Keratinocyte (primary cell): ENCODE results near the gene RAD18. TPM values are rescaled to one million over a fixed set of nuclear protein-coding genes. Genes with fewer than 3 reads are reported as not detected.

Experiments used
- DNase-seq: peaks from one replicate; pipeline ENCODE4 v3.0.0-alpha.2; 2011; ENCODE audit warnings: low read depth, missing footprints, low spot score
- FAIRE-seq: peaks from 2 replicates; lab custom pipeline; 2011; peaks lifted over from hg19 to GRCh38; lab: Jason Lieb, UNC
- H2AFZ ChIP-seq: 2 replicates; pipeline ENCODE4 v1.6.0; 2012; ENCODE audit warnings: low read length, control low read depth, inconsistent platforms; ENCODE audit not compliant: control insufficient read depth
- H3K27ac ChIP-seq: 2 replicates; pipeline ENCODE4 v1.5.1; 2011; ENCODE audit warnings: low read length; ENCODE audit not compliant: control insufficient read depth, insufficient read depth
- H3K27me3 ChIP-seq: 3 replicates; pipeline ENCODE4 v1.6.0; 2011; ENCODE audit warnings: low read length; ENCODE audit not compliant: control insufficient read depth, insufficient read depth; ENCODE audit errors: extremely low read depth
- H3K36me3 ChIP-seq, 2 experiments: 2 replicates in 1 of 2; 3 replicates in 1 of 2; pipeline ENCODE4 v1.5.1; 2011; ENCODE audit warnings: low read length in 2 of 2, mild to moderate bottlenecking in 1 of 2; ENCODE audit not compliant: control insufficient read depth in 2 of 2, insufficient read depth in 2 of 2; ENCODE audit errors: extremely low read depth in 1 of 2
- H3K4me1 ChIP-seq: 3 replicates; pipeline ENCODE4 v1.5.1; 2011; ENCODE audit warnings: low read length; ENCODE audit not compliant: control insufficient read depth, insufficient read depth; ENCODE audit errors: extremely low read depth
- H3K4me2 ChIP-seq: 3 replicates; pipeline ENCODE4 v1.6.0; 2011; ENCODE audit warnings: low read depth, low read length; ENCODE audit not compliant: control insufficient read depth, insufficient read depth; ENCODE audit errors: extremely low read depth
- H3K4me3 ChIP-seq, 3 experiments: fragments of 200-600 bp in 1 of 3; sonication (generic) in 1 of 3; 2 replicates in 2 of 3; 3 replicates in 1 of 3; pipeline ENCODE4 v1.5.1; 2011 to 2016; ENCODE audit warnings: low read length in 3 of 3, mild to moderate bottlenecking in 3 of 3, control low read depth in 2 of 3, inconsistent platforms in 1 of 3, low read depth in 1 of 3, mixed read lengths in 1 of 3, mixed run types in 1 of 3, moderate library complexity in 1 of 3; ENCODE audit not compliant: control insufficient read depth in 2 of 3, insufficient read depth in 2 of 3; ENCODE audit errors: extremely low read depth in 1 of 3
- H3K79me2 ChIP-seq: 2 replicates; pipeline ENCODE4 v1.6.0; 2012; ENCODE audit warnings: low read length; ENCODE audit not compliant: control insufficient read depth, insufficient read depth
- H3K9ac ChIP-seq: 3 replicates; pipeline ENCODE4 v1.6.0; 2011; ENCODE audit warnings: low read length; ENCODE audit not compliant: control insufficient read depth, insufficient read depth; ENCODE audit errors: extremely low read depth
- H3K9me1 ChIP-seq: 3 replicates; pipeline ENCODE4 v1.6.0; 2011; ENCODE audit warnings: low read length; ENCODE audit not compliant: control insufficient read depth, insufficient read depth; ENCODE audit errors: extremely low read depth
- H3K9me3 ChIP-seq: 2 replicates; pipeline ENCODE4 v1.5.1; 2012; ENCODE audit warnings: low read depth, low read length; ENCODE audit not compliant: control insufficient read depth
- H4K20me1 ChIP-seq: 3 replicates; pipeline ENCODE4 v1.6.0; 2011; ENCODE audit warnings: low read length; ENCODE audit not compliant: control insufficient read depth, insufficient read depth; ENCODE audit errors: extremely low read depth
- EZH2 ChIP-seq: IDR thresholded peaks from one replicate; pipeline ENCODE4 v1.6.1; 2012; ENCODE audit warnings: inconsistent platforms, mild to moderate bottlenecking, low read length, moderate library complexity
- dilution Hi-C: fragments of 300-500 bp; cut with MboI; formaldehyde crosslinking; loops from one replicate; pipeline ENCODE4 v1.7.0; 2020; ENCODE audit warnings: low sequenced_read_pairs; ENCODE audit not compliant: extremely low pct_ligation_motif_present
- polyA plus RNA-seq, 5 experiments: library from polyadenylated mRNA; depleted of rRNA in 3 of 5; stranded (reverse) in 3 of 5; stranded (forward) in 1 of 5; unstranded in 1 of 5; fragments of >200 nt; gene quantifications; 1 replicate in 1 of 5; 2 replicates in 3 of 5; 3 replicates in 1 of 5; pipeline versions ENCODE4 v1.2.1 to v1.2.3, GENCODE V29; 2011 to 2012; ENCODE audit warnings: missing spikeins in 2 of 5, low read depth in 1 of 5, low replicate concordance in 1 of 5
- TF ChIP-seq, protein P1 (sequence below), 3 experiments: IDR thresholded peaks in 1 of 3; conservative IDR thresholded peaks in 1 of 3; optimal IDR thresholded peaks in 1 of 3; 2 replicates in 2 of 3; 3 replicates in 1 of 3; pipeline versions ENCODE3 to v1.5.1; 2011; ENCODE audit warnings: low read length in 3 of 3, mild to moderate bottlenecking in 3 of 3, moderate library complexity in 2 of 3, control low read depth in 1 of 3, inconsistent platforms in 1 of 3; ENCODE audit not compliant: insufficient read depth in 2 of 3; ENCODE audit errors: extremely low read depth in 1 of 3

RAD18 gene
- polyA plus RNA-seq, 1 donor (not counting 4 experiments of a cell fraction or from before 2014, with no cell fraction given): 16.0 TPM

DNA sequence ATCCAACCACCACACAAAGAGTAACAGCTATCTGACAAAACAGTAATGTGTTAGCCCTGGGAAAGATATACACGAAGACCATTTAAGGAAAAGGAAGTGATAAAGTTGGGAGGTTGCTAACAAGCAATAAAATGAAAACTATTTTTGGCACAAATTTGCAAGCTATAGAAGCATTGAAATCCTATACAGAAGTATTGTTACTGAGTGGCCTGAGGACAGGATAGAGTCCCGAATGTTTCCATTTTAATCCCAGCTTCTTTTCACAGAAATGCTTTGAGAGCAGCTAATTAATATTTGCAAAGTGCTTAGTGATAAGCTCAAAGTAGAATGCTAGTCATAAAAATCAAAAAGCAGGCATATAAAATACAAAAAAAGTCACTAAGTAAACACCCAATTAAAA is 51.5 kb downstream of the RAD18 start:
- no peaks in the 10 kb centered on the region for H3K36me3 ChIP-seq
- H3K4me2 ChIP-seq: no peak overlapping the region
- no peak overlapping the region for H3K9ac ChIP-seq
- H2AFZ ChIP-seq: no peak overlapping the region
- H3K27ac ChIP-seq: no peak overlapping the region
- H3K27me3 ChIP-seq: no peaks in the 10 kb centered on the region
- TF ChIP-seq, protein P1, sequence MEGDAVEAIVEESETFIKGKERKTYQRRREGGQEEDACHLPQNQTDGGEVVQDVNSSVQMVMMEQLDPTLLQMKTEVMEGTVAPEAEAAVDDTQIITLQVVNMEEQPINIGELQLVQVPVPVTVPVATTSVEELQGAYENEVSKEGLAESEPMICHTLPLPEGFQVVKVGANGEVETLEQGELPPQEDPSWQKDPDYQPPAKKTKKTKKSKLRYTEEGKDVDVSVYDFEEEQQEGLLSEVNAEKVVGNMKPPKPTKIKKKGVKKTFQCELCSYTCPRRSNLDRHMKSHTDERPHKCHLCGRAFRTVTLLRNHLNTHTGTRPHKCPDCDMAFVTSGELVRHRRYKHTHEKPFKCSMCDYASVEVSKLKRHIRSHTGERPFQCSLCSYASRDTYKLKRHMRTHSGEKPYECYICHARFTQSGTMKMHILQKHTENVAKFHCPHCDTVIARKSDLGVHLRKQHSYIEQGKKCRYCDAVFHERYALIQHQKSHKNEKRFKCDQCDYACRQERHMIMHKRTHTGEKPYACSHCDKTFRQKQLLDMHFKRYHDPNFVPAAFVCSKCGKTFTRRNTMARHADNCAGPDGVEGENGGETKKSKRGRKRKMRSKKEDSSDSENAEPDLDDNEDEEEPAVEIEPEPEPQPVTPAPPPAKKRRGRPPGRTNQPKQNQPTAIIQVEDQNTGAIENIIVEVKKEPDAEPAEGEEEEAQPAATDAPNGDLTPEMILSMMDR (optimal IDR thresholded peaks at IDR 0.05 in 1 of 3, IDR thresholded peaks at IDR 0.05 in 1 of 3, conservative IDR thresholded peaks at IDR 0.05 in 1 of 3; ENCODE audit: extremely low read depth in 1 of 3, insufficient read depth in 2 of 3, low read length in 3 of 3): no peak
- TF ChIP-seq EZH2: no peak
- H3K9me3 ChIP-seq: no peaks in the 10 kb centered on the region
- H4K20me1 ChIP-seq: no peaks in the 10 kb centered on the region
- no peak for FAIRE-seq
- no peaks in the 10 kb centered on the region for H3K4me1 ChIP-seq
- H3K4me3 ChIP-seq: no peak overlapping the region
- DNase-seq: no peak
- no peaks in the 10 kb centered on the region for H3K79me2 ChIP-seq
- no peaks in the 10 kb centered on the region for H3K9me1 ChIP-seq
- dilution Hi-C loops: no loop called here

DNA sequence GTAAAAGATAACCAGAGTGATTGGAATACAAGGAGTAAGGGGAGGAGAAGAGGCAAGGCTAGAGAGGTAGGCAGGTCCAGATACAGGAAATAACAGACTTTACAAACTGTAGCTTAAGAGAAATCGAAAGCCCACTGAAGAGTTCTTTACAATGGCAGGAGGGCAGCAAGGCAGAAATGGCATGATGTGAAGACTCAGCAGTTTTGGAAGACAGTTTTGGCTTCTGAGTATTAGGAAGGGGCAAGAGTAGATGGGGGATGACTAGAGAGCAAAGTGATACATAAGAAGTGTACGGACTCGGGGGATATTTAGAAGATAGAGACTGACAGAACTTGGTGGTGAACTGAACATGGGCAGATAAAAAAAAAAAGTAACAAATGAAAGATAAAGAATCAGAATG is 54.1 kb downstream of the RAD18 start:
- FAIRE-seq (no peak), DNase-seq (no peak)
- dilution Hi-C loops: no loop called here
- Histone ChIP-seq H4K20me1 (no peaks in the 10 kb centered on the region), H3K4me1 (no peaks in the 10 kb centered on the region), H3K9ac (no peak overlapping the region), H3K9me3 (no peaks in the 10 kb centered on the region), H3K9me1 (no peaks in the 10 kb centered on the region), H3K4me2 (no peak overlapping the region), H3K27ac (no peak overlapping the region), H3K36me3 (no peaks in the 10 kb centered on the region), H3K79me2 (no peaks in the 10 kb centered on the region), H3K27me3 (no peaks in the 10 kb centered on the region), H2AFZ (no peak overlapping the region), H3K4me3 (no peak overlapping the region)
- TF ChIP-seq, protein P1 (optimal IDR thresholded peaks at IDR 0.05 in 1 of 3, IDR thresholded peaks at IDR 0.05 in 1 of 3, conservative IDR thresholded peaks at IDR 0.05 in 1 of 3; ENCODE audit: extremely low read depth in 1 of 3, insufficient read depth in 2 of 3, low read length in 3 of 3): no peak
- TF ChIP-seq EZH2: no peak
